SKM-1 treated with dmso at 0.1 percent for 144 hours (cell line): ENCODE measurements around the gene SNX9.
"Not testable (repeated sequence)": the region's sequence is repeated elsewhere in the genome, so short reads cannot be mapped to it uniquely, and the experiment has no call there.

Experiments
- DNase-seq: peaks from one replicate; lab custom pipeline; 2025; ENCODE audit not compliant: unreplicated experiment; lab: John Stamatoyannopoulos, UW

Gene SNX9

DNA sequence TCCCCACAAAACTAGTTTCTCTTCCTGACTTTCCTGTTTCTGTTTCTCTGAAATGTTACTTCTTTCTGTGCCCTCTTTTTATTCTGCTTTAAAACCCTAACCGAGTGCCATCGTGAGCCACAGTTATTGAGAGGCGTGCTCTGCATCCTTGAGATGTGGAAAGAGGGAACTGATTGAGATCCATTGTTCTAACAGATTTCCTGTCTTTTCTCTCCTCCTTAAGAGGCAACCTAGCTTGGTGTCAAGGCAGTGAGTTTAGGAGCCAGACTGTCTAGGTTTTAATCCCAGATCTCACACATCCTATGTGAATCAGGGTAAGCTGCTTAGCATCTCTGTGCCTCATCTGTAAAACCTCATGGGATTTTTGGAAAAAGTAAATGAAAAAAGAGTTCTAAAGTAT, 57.5 kb downstream of the SNX9 start:
- no peak for DNase-seq

- no peak for DNase-seq
Observed at GRCh38 chr6:157881342-157881741, 58.3 kb downstream of the SNX9 start.

DNA sequence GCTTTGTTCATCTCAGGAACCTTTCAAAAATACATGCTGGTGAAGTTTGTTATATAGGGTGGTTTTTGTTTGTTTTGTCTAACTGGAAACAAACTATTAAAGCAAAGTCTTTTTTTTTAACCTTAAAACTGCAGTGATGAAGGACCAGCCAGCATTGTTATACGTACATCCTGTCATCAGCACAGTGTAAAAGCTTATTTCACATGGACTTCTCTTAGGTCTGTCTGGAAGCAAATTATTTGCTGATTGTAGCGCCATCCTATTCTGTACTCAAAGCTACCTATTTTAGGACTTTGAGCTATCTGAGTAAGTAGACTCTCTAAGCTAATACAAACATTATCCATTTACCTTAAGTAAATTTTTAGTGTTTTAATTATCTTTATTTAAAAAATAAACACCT, 61.7 kb downstream of the SNX9 start:
- DNase-seq: no peak

DNA sequence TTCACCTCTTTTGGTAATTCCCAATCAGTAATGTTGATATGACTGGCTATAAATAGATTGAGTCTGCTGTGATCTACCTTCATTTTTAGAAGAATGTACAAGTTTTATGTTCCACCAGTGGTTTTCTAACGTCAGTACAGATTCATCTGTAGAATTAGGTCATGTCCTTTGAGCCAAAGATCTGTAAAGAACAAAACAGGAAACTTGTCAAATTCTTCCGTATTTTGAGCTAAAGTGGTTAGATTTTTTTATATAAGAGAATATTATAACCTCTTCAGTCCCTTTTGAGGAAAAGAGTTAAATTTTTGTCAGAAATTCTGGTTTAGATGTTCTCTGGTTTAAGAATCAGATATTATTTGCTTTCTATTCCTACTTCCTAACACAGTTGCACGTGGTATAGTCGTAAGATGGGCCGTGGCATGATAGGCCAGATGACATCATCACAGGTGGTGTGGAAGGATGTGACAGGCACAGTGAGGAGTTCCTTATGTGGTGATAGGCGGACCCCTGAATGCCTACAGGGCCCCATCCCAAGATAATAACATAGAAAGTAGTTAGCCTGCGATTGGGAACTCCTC, 62.3 kb downstream of the SNX9 start:
- DNase-seq: no peak

DNA sequence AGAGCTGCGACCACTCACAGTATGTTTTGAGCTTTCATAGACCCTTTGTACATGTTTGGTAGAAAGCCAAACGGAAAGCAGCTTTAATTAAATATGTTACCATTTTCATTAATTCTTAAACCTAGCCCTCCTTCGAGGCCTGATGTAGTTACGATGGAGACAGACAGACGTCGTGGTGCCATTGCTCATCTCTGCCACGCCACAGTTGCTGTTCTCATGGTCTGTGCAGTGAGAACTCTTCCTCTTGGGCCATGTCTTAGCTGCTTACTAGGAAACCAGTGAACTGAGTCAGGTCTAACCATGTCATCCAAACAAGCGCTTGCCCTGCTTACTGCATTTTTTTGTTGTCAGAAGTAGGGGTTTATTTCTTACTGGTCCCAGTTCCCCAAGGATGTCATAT, 62.8 kb downstream of the SNX9 start:
- DNase-seq: no peak

GRCh38 chr6:157887892-157888291, 64.8 kb downstream of the SNX9 start:
- DNase-seq: no peak

DNA sequence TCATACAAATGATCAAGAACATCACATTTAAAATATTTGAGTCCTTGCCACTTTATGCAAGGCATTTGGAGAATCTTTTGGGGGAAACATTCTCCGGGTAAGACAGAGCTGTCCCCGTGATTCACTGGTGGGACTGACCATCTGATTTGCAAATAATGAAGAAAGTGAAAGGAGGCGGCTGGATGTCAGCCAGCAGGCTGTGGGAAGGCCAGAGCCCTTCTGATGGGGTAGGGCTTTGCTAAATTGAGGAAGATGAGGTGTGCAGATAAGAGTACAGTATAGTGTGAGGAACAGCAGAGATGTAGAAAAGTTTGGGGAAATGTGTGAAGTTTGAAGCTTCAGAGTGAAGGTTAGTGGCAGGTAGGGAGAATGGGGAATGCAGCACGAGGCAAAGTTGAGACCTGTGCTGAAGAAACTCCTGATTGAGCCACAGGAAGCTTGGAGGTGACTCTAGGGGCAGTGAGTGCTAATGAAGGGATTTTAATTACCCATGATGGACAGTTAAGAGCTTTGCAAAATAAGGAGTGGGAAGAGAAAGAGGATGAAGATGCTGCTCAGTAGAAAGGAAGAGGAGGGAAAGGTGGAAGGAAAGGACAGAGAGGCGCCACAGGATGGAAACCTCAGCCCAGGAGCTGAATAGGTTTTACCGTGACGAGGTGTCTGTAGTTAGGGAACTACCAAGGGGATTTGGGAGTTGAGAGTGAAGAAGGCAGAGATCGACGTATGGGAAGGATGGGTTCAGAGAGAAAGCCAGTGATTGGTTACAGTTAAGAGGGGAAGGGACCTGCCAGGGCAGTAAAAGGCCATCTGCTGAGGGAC, 68.7 kb downstream of the SNX9 start:
- no peak for DNase-seq

- DNase-seq: no peak
Observed at GRCh38 chr6:157892363-157892877, 69.4 kb downstream of the SNX9 start.

GRCh38 chr6:157893238-157893637, 70.2 kb downstream of the SNX9 start:
- no peak for DNase-seq

DNA sequence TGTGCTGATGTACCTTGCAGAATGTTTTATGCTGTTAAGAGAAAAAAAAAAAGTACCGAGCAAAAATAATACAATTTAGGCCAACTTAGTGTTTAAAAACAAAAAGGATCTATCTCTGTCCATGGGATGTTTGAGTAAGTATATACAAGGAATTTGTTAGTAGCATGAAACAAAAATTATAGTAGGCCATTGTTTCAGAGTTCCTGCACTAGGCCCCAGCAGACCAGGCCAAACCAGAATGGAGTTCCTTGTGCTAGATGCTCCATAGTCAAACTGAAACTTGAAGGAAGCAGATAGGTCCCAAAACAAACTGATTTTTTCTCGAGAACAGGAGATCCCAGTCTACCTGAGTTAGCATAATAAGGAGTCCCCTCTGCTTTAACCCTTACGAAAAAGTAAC, 72.5 kb downstream of the SNX9 start:
- DNase-seq: no peak

GRCh38 chr6:157896932-157897331, 73.9 kb downstream of the SNX9 start:
- no peak for DNase-seq

DNA sequence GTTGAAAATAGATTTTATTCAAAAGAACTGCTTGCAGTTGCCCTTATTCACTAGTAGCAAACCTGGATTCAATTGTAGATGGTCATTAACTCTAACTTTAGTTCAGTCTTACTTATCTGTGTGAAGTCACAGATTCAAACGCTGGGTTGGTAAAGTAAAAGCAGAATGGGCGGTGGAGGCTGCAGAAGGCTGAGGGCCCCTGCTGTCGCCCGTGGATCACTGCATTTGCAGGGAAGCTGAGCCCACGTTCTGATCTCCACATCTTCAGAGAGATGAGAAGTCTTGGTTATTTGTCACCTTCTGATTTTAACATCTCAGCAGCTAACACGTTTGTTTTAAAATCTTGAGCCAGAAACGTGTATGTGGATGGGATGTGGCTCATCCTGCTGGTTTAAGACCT, 75.1 kb downstream of the SNX9 start:
- no peak for DNase-seq

DNA sequence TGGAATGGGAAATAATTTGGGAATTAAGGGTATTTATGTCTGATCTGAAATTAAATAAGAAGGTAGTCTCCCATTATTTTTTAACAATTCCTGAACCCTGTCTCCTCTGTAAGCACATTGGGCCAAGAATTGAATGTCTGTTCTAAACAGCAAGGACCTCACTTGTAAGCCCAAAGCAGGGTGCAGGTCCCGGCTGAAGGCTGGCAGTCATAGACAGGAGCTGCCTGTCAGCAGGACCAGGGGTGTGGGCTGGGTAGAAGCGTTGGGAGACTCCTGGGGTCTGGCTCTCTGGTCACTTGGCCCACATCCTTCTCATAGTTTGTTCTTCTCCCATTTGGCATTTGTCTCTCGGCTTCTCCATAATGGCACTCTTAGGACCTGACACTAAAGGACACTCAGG, 75.6 kb downstream of the SNX9 start:
- DNase-seq: no peak

GRCh38 chr6:157900262-157900661, 77.2 kb downstream of the SNX9 start:
- DNase-seq: not testable (repeated sequence)

DNA sequence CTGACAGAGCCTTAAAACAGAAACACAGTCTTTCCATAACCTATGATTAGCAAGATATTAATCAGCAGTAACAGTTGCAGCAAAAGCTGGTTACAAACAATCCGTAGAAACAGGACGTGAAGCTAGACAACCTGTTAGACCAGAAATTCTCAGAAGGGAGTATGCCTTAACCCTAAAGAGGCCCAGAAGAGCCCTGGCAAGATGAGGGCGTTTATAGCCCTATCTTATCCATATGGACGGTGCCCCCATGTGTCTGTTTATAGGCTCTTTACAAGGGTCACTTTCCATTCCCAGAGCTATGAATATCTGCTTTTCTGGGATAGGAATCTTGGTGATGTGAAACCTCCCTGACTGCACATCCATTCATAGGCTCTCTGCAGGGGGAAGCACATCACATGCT, 77.7 kb downstream of the SNX9 start:
- not testable (repeated sequence) for DNase-seq

GRCh38 chr6:157904999-157905398, 82.0 kb downstream of the SNX9 start:
- no peak for DNase-seq

DNA sequence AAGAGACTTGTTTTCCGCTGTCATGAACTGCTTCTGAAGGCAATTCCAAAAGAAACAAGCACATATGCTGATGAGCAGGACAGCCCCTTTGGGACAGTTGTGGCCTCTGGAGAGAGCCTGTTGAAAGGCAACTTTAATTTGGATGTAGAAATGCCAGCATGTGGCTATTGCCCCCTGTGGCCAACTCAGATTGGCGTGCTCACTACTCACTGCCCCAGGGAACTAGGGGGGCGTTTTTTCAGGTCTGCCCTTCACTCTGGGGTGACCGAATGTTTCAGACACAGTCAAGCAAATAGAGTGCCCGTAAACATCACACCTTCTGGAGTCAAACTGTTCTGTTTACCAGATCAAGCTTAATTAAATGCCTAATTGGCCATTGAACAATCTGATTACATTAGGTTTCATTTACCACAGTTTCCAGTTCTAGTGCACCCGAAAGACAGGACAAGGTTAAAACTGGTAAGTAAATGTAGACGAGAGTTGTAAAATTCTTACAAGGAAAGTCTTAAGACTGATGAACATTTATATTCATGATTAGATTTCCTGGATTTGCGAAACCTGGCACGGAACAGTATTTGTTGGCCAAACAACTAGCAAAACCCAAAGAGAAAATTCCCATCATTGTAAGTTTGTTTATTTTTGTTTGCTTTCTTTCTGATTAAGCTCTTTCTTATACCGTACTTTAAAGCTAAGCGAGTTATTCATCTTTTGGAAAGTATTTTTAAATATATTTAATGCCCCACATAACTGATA, 82.7 kb downstream of the SNX9 start:
- no peak for DNase-seq

- no peak for DNase-seq
Observed at GRCh38 chr6:157906537-157907061, 83.6 kb downstream of the SNX9 start.

DNA sequence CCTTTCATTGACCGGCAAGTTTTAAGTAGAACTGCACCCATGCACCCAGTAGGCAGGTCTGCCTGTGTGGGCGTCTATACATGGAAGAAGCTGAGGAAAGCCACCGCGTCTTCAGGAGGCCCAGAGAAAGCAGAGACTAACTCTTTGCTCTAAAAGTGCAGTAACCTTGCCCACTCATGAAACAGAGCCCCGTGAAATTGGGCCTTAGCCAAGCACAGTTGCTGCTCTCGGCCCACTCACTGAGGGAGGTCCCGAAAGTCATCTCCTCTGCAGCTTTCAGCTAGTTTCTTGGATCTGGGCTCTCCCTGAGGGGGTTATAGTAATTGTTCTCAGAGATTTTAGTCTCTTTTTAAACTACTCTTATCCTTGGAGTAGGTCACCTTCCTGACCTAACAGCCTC, 84.6 kb downstream of the SNX9 start:
- DNase-seq: no peak

DNA sequence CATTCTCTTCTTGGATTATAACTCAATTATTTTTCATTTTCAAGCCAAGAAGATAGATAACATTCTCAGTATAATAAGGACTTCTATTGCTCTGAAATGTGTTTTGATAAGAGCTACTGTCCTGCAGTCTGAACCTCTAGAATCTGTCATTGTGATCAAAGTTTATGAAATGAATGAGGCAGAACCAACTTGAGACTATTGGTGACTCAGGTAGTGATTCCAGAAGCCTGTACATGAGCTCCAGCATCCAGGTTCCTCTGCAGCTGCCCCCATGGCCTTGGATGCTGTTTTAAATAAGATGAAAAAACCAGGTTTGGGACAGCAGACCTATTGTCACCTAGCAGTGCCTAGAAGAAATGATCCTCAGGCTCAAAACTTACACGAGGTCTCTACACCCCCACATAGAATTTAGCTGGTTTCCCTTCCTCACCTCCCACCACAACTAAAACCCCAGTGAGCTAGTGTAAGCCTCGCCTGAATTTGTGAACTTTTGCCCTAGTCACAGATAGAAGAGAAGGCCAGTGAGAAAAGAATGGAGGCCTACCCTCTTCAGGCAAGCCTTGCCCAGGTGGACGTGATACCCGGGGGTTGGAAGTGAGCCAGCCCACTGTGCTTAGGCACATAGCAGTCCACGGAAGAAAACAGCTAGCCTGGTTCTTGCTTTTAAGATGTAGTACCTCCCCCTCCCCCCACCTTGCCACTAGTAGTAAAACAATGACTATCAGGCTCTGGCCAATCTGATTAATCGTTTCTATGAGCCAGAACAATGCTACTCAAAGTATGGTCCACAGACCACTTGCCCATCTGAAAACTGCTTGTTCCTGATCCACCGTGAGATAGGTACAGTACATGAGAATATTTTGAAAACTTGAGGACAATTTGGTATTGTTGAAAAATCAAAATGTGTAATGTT, 85.6 kb downstream of the SNX9 start:
- no peak for DNase-seq

GRCh38 chr6:157909282-157909664, 86.2 kb downstream of the SNX9 start:
- no peak for DNase-seq
